Pulmonary artery endothelial cell (primary cell): Measurements from ENCODE around the gene RAB35. TPM values are rescaled to one million over a fixed set of nuclear protein-coding genes. Genes with fewer than 3 reads are reported as not detected.

Experiments
- DNase-seq: peaks from one replicate; pipeline ENCODE4 v3.0.0-alpha.2; 2011; ENCODE audit warnings: low read depth, low spot score
- total RNA-seq: library from RNA; depleted of rRNA; stranded (reverse); fragments of >200 nt; gene quantifications from 2 replicates; pipeline ENCODE4 v1.2.3, GENCODE V29; 2014

The RAB35 gene
- total RNA-seq, 1 donor from 2014 or later: 52.7 TPM

GRCh38 chr12:120132863-120133385, 16.4 kb upstream of the RAB35 start:
- DNase-seq: no peak

- no peak for DNase-seq
Observed at GRCh38 chr12:120132054-120132836, 15.7 kb upstream of the RAB35 start.

GRCh38 chr12:120131116-120131515, 14.6 kb upstream of the RAB35 start:
- DNase-seq: no peak

GRCh38 chr12:120130011-120130410, 13.5 kb upstream of the RAB35 start:
- DNase-seq: no peak

- peak; percentile 76 for DNase-seq
Observed at GRCh38 chr12:120126635-120127005, 10.1 kb upstream of the RAB35 start.

- DNase-seq: no peak
Observed at GRCh38 chr12:120125792-120126634, 9.5 kb upstream of the RAB35 start.

- no peak for DNase-seq
Observed at GRCh38 chr12:120125029-120125428, 8.5 kb upstream of the RAB35 start.

GRCh38 chr12:120121766-120122293, 5.3 kb upstream of the RAB35 start:
- no peak for DNase-seq

GRCh38 chr12:120121343-120121742, 4.8 kb upstream of the RAB35 start:
- DNase-seq: no peak

- no peak for DNase-seq
Observed at GRCh38 chr12:120119271-120119973, 2.9 kb upstream of the RAB35 start.

GRCh38 chr12:120118321-120119061, 1.9 kb upstream of the RAB35 start:
- DNase-seq: no peak

- no peak for DNase-seq
Observed at GRCh38 chr12:120117961-120118320, 1.4 kb upstream of the RAB35 start.

GRCh38 chr12:120116792-120117651, 469 bp upstream of the RAB35 start:
- peak; percentile 79 for DNase-seq

- DNase-seq: no peak
Observed at GRCh38 chr12:120115692-120116440, 687 bp downstream of the RAB35 start.

GRCh38 chr12:120115066-120115465, 1.5 kb downstream of the RAB35 start:
- no peak for DNase-seq

GRCh38 chr12:120110550-120111501, 5.7 kb downstream of the RAB35 start:
- no peak for DNase-seq

- no peak for DNase-seq
Observed at GRCh38 chr12:120109570-120110267, 6.8 kb downstream of the RAB35 start.
